HEK293 (cell line): ENCODE data around the gene MAPKAP1.

Source experiments
- CTCF ChIA-PET: fragments of 350-600 bp; formaldehyde crosslinking; extraction: SDS; loops from one replicate; lab custom pipeline; 2021; ENCODE audit warnings: antibody characterized with exemption; lab: Yijun Ruan, JAX
- POLR2A ChIA-PET: fragments of 300-600 bp; formaldehyde crosslinking; extraction: SDS; loops from one replicate; lab custom pipeline; 2020; ENCODE audit warnings: antibody characterized with exemption, inconsistent platforms; lab: Yijun Ruan, JAX
- H3K27ac ChIP-seq: fragments of 200-500 bp; sonication (Bioruptor generic); 2 replicates; pipeline ENCODE4 v1.5.1; 2014; ENCODE audit warnings: low read depth, low read length, control low read depth, inconsistent platforms; ENCODE audit errors: extremely low read depth
- H3K36me3 ChIP-seq, 2 experiments: fragments of 200-500 bp in 1 of 2; sonication (Bioruptor generic) in 1 of 2; 1 replicate in 1 of 2; 2 replicates in 1 of 2; pipeline ENCODE4 v1.5.1; 2014 to 2017; ENCODE audit warnings: inconsistent platforms in 2 of 2, low read length in 2 of 2; ENCODE audit not compliant: control insufficient read depth in 2 of 2, insufficient read depth in 1 of 2
- H3K4me1 ChIP-seq: fragments of 200-500 bp; sonication (Bioruptor generic); 2 replicates; pipeline ENCODE4 v1.5.1; 2014; ENCODE audit warnings: mild to moderate bottlenecking, low read length, inconsistent platforms; ENCODE audit not compliant: control insufficient read depth, insufficient read depth
- H3K4me3 ChIP-seq: 2 replicates; pipeline ENCODE4 v1.5.1; 2011; ENCODE audit warnings: low read depth, mild to moderate bottlenecking, control low read depth, low read length, moderate library complexity
- H3K9me3 ChIP-seq: fragments of 200-500 bp; sonication (Bioruptor generic); 2 replicates; pipeline ENCODE4 v1.5.1; 2014; ENCODE audit warnings: low read depth, low read length, inconsistent platforms; ENCODE audit not compliant: control insufficient read depth, insufficient read depth
- ELK4 ChIP-seq: IDR thresholded peaks from 2 replicates; pipeline ENCODE4 v1.6.1; 2011; ENCODE audit warnings: mild to moderate bottlenecking, low read depth, low read length, borderline replicate concordance
- HOXA7 ChIP-seq: sonication (generic); formaldehyde crosslinking; IDR thresholded peaks from 2 replicates; pipeline ENCODE4 v1.8.1; 2022; ENCODE audit warnings: missing genetic modification reagents, borderline replicate concordance
- KLF1 ChIP-seq: fragments of 450-650 bp; formaldehyde crosslinking; IDR thresholded peaks from 2 replicates; pipeline ENCODE4 v1.5.1; 2016; ENCODE audit warnings: missing biosample characterization, missing genetic modification characterization
- OSR2 ChIP-seq: fragments of 450-650 bp; formaldehyde crosslinking; IDR thresholded peaks from 2 replicates; pipeline ENCODE4 v1.5.1; 2016; ENCODE audit warnings: missing biosample characterization, missing genetic modification characterization
- YY1 ChIP-seq: fragments of 450-650 bp; formaldehyde crosslinking; IDR thresholded peaks from 2 replicates; pipeline ENCODE4 v1.5.1; 2018; ENCODE audit warnings: missing biosample characterization, missing genetic modification characterization
- ZFP41 ChIP-seq: fragments of 450-650 bp; formaldehyde crosslinking; IDR thresholded peaks from 2 replicates; pipeline ENCODE4 v1.5.1; 2016; ENCODE audit warnings: missing biosample characterization, missing genetic modification characterization, borderline replicate concordance
- ZNF16 ChIP-seq: fragments of 450-650 bp; formaldehyde crosslinking; IDR thresholded peaks from 2 replicates; pipeline ENCODE4 v1.5.1; 2016; ENCODE audit warnings: low read depth, missing biosample characterization, missing genetic modification characterization
- ZNF184 ChIP-seq: fragments of 450-650 bp; IDR thresholded peaks from 2 replicates; pipeline ENCODE4 v1.5.1; 2018; ENCODE audit warnings: missing biosample characterization, mild to moderate bottlenecking, missing genetic modification characterization
- ZNF211 ChIP-seq: fragments of 450-650 bp; formaldehyde crosslinking; IDR thresholded peaks from 2 replicates; pipeline ENCODE4 v1.5.1; 2016; ENCODE audit warnings: low read depth, missing biosample characterization, missing genetic modification characterization
- ZNF521 ChIP-seq: fragments of 450-650 bp; formaldehyde crosslinking; IDR thresholded peaks from 2 replicates; pipeline ENCODE4 v1.5.1; 2017; ENCODE audit warnings: missing biosample characterization, mild to moderate bottlenecking, missing genetic modification characterization
- ZNF571 ChIP-seq: fragments of 450-650 bp; formaldehyde crosslinking; IDR thresholded peaks from 2 replicates; pipeline ENCODE4 v1.5.0; 2017; ENCODE audit warnings: missing biosample characterization, missing genetic modification characterization
- ZNF600 ChIP-seq: fragments of 450-650 bp; formaldehyde crosslinking; IDR thresholded peaks from 2 replicates; pipeline ENCODE4 v1.5.1; 2016; ENCODE audit warnings: missing biosample characterization, missing genetic modification characterization
- ZNF626 ChIP-seq: fragments of 450-650 bp; sonication (Bioruptor Pico); formaldehyde crosslinking; IDR thresholded peaks from 2 replicates; pipeline ENCODE4 v1.5.1; 2018; ENCODE audit warnings: missing biosample characterization, missing genetic modification characterization, inconsistent platforms
- ZNF645 ChIP-seq: fragments of 450-650 bp; formaldehyde crosslinking; IDR thresholded peaks from 2 replicates; pipeline ENCODE4; 2016; ENCODE audit warnings: missing biosample characterization, missing genetic modification characterization
- ZNF76 ChIP-seq: fragments of 450-650 bp; formaldehyde crosslinking; IDR thresholded peaks from 2 replicates; pipeline ENCODE4; 2016; ENCODE audit warnings: low read depth, missing biosample characterization, missing genetic modification characterization, borderline replicate concordance
- ZNF768 ChIP-seq: fragments of 450-650 bp; formaldehyde crosslinking; IDR thresholded peaks from 2 replicates; pipeline ENCODE4 v1.5.1; 2018; ENCODE audit warnings: missing biosample characterization, mild to moderate bottlenecking, missing genetic modification characterization
- ZNF777 ChIP-seq: fragments of 450-650 bp; formaldehyde crosslinking; IDR thresholded peaks from 2 replicates; pipeline ENCODE4 v1.5.1; 2017; ENCODE audit warnings: missing biosample characterization, missing genetic modification characterization, borderline replicate concordance
- ZNF837 ChIP-seq: fragments of 450-650 bp; formaldehyde crosslinking; IDR thresholded peaks from 2 replicates; pipeline ENCODE4 v1.5.1; 2016; ENCODE audit warnings: missing biosample characterization, missing genetic modification characterization
- TF ChIP-seq, protein P1 (sequence below): fragments of 450-650 bp; formaldehyde crosslinking; IDR thresholded peaks from 2 replicates; pipeline ENCODE4 v1.5.1; 2016; ENCODE audit warnings: missing biosample characterization, missing genetic modification characterization

The MAPKAP1 gene

DNA sequence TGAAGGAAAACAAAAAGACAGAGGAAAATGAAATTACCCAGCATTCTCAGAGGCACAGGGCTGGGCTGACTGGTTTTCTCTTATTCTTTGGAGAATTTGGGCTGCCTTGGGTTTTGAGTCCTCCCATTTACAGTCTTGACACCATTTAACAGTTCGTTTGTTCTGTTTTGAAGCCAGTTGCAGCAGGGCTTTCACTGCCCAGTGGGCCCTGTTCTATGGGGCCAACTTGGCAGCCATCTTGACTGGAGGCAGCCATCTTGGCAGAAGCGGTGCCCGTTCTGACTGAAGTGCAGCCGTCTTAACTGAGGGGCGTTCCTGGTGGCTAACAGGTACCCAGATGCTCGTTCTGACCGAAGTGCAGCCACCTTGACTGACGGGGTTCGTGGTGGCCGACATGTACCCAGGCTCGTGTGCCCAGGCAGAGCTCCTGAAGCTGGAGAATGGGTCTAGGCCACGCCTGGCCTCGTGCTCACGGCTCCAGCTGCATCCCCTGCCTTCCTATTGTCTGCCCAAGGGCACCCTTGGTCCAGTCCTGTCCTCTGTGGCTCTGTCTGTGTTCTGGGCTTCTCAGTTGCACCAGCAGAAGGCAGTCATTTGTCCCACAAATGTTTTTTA lies 281.0 kb downstream of the MAPKAP1 start:
- ChIA-PET POLR2A (no interaction called here), CTCF (interaction anchor here (0.7 kb wide), 3 partner anchors 15 to 835 kb away, joined by 3 read pairs; no protein-coding TSS in a partner anchor)
- TF ChIP-seq YY1 (tag by site-specific recombination) (peak; percentile 46; the same call in 1 of the 2 replicates), ZNF645 (no peak)
- TF ChIP-seq, protein P1, sequence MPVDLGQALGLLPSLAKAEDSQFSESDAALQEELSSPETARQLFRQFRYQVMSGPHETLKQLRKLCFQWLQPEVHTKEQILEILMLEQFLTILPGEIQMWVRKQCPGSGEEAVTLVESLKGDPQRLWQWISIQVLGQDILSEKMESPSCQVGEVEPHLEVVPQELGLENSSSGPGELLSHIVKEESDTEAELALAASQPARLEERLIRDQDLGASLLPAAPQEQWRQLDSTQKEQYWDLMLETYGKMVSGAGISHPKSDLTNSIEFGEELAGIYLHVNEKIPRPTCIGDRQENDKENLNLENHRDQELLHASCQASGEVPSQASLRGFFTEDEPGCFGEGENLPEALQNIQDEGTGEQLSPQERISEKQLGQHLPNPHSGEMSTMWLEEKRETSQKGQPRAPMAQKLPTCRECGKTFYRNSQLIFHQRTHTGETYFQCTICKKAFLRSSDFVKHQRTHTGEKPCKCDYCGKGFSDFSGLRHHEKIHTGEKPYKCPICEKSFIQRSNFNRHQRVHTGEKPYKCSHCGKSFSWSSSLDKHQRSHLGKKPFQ, result no peak
- Histone ChIP-seq H3K4me1 (no peaks in the 10 kb centered on the region), H3K4me3 (no peak overlapping the region), H3K27ac (no peak overlapping the region), H3K36me3 (no peaks in the 10 kb centered on the region), H3K9me3 (no peaks in the 10 kb centered on the region)

DNA sequence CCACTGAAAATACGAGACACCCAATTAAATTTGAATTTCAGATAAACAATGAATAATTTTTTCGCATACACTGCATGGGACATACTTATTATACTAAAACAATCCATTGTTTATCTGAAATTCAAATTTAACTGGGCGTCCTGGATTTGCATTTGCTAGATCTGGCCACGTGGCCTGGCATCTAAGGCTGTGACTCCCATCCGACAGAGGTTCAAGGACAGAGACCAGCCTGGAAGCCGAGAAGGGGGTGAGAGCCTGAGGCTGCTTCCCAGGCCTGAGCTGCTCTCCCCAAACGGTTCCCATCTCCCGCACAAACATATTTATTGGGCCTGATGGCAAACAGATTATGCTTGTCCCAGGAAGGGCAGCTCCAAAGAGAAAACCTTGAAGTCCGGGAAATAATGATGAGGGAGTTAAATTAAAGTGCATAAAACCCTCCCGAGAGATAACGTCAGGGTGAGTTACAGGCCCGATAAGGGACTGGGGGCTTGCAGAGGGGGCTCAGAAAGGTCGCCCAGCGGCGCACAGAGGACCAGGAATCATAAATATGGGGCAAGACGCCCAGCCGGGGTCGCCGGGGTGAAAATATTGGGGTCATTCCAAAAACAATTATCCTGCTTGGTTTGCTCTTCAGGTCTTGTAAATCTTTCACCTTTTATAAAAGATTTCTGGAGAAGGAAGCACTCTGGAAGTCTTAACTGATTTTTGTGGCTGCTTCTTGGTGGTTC lies 281.7 kb downstream of the MAPKAP1 start:
- POLR2A ChIA-PET, result no interaction called here
- H3K36me3 ChIP-seq, result no peaks in the 10 kb centered on the region
- no peak for TF ChIP-seq KLF1
- TF ChIP-seq HOXA7 (CRISPR knock-in tag), result no peak
- no peak for TF ChIP-seq ZNF16 (tag by site-specific recombination)
- TF ChIP-seq ZNF521, result no peak
- TF ChIP-seq ZNF76, result no peak
- TF ChIP-seq ZNF626 (tag by site-specific recombination), result no peak
- TF ChIP-seq ZNF837 (tag by site-specific recombination), result no peak
- no peak for TF ChIP-seq OSR2 (tag by site-specific recombination)
- no peak for TF ChIP-seq ZNF777 (tag by site-specific recombination)
- no peak for TF ChIP-seq ZNF571 (tag by site-specific recombination)
- no peak for TF ChIP-seq ZNF184
- H3K4me3 ChIP-seq, result no peak overlapping the region
- CTCF ChIA-PET, result interaction anchor here (0.8 kb wide), 1 partner anchor 12 kb away, joined by 3 read pairs; no protein-coding TSS in a partner anchor
- no peak overlapping the region for H3K27ac ChIP-seq
- no peaks in the 10 kb centered on the region for H3K9me3 ChIP-seq
- H3K4me1 ChIP-seq, result no peaks in the 10 kb centered on the region

DNA sequence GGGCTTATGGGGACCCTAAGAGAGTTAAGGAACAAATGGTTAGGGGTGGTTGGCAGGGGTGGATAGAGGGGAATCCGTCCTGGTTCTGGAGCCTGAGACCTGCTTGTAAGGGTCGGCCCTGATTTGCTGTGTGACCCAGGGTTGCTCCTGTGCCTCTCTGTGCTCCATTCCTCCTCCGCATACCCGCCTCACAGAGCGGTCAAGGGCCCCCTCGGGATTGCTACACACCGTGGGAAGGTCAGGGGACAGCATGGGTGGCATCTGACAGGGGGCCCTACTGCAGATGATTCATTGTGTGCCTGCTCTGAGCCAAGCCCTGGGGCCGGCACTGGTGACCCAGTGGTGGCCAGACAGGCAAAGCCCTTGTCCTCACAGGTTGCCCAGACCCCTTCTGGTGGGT lies 283.0 kb downstream of the MAPKAP1 start:
- Histone ChIP-seq H3K4me1 (no peaks in the 10 kb centered on the region), H3K9me3 (no peaks in the 10 kb centered on the region), H3K4me3 (no peak overlapping the region), H3K36me3 (no peaks in the 10 kb centered on the region), H3K27ac (no peak overlapping the region)
- ChIA-PET CTCF (no interaction called here), POLR2A (no interaction called here)
- TF ChIP-seq ZFP41 (no peak), KLF1 (no peak), ZNF600 (no peak), ELK4 (no peak), ZNF211 (tag by site-specific recombination) (no peak), ZNF571 (tag by site-specific recombination) (no peak), ZNF768 (peak; percentile 60; the same call in 1 of the 2 replicates)
